Chondrocyte (in vitro differentiated cells): ENCODE results near the gene FMO1. TPM values are rescaled to one million over a fixed set of nuclear protein-coding genes. Genes with fewer than 3 reads are reported as not detected.

ENCODE experiments used
- DNase-seq: peaks from one replicate; pipeline ENCODE4 v3.0.0; 2021; ENCODE audit warnings: mixed read lengths, low spot score
- H3K27ac Mint-ChIP-seq: one replicate; pipeline ENCODE4 v1.8.0; 2021; ENCODE audit warnings: mild to moderate bottlenecking, moderate library complexity, mixed read lengths; ENCODE audit not compliant: unreplicated experiment
- H3K27me3 Mint-ChIP-seq: 2 replicates; pipeline ENCODE4 v1.8.0; 2021; ENCODE audit warnings: low read depth, mixed read lengths
- H3K36me3 Mint-ChIP-seq: 2 replicates; pipeline ENCODE4 v1.8.0; 2021; ENCODE audit warnings: low read depth, mixed read lengths
- H3K4me1 Mint-ChIP-seq: 2 replicates; pipeline ENCODE4 v1.8.0; 2021; ENCODE audit warnings: low read depth, mild to moderate bottlenecking, mixed read lengths
- H3K4me3 Mint-ChIP-seq: one replicate; pipeline ENCODE4 v1.8.0; 2021; ENCODE audit warnings: mild to moderate bottlenecking, moderate library complexity, mixed read lengths; ENCODE audit not compliant: unreplicated experiment
- H3K9me3 Mint-ChIP-seq: 2 replicates; pipeline ENCODE4 v1.8.0; 2021; ENCODE audit warnings: low read depth, mixed read lengths
- total RNA-seq: library from RNA; stranded (reverse); gene quantifications from 3 replicates; pipeline ENCODE4 v1.2.1, GENCODE V29; 2021
- TF ChIP-seq, protein P1 (sequence below): fragments of 200-600 bp; sonication (generic); IDR thresholded peaks from 2 replicates; pipeline ENCODE4 v1.5.0; 2021; ENCODE audit warnings: antibody characterized with exemption, mild to moderate bottlenecking, moderate library complexity

The FMO1 gene
- total RNA-seq, 1 donor from 2014 or later = 0.65 TPM

DNA sequence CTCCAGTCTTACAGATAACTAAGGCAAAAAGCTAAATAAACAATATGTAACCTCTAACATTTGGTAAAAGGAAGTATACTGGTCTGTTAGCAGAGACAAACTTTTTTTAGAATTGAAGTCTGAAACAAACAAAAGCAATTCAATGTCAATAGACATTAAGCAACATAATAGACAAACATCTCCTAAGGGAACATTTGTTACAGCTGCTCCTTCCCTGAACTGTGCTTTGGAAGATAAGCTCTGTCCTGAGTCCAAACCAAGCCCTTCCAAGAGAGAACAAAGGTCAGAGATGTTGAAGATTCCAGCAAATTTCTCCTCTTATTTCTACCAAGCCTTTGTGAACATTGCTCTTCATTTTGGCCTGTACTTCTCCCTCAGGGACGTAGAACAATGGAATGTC is 37.9 kb upstream of the FMO1 start:
- H3K4me3 Mint-ChIP-seq = no peak overlapping the region
- no peak for DNase-seq
- H3K4me1 Mint-ChIP-seq = peaks cover 6% of the 10 kb centered on the region
- TF ChIP-seq, protein P1, sequence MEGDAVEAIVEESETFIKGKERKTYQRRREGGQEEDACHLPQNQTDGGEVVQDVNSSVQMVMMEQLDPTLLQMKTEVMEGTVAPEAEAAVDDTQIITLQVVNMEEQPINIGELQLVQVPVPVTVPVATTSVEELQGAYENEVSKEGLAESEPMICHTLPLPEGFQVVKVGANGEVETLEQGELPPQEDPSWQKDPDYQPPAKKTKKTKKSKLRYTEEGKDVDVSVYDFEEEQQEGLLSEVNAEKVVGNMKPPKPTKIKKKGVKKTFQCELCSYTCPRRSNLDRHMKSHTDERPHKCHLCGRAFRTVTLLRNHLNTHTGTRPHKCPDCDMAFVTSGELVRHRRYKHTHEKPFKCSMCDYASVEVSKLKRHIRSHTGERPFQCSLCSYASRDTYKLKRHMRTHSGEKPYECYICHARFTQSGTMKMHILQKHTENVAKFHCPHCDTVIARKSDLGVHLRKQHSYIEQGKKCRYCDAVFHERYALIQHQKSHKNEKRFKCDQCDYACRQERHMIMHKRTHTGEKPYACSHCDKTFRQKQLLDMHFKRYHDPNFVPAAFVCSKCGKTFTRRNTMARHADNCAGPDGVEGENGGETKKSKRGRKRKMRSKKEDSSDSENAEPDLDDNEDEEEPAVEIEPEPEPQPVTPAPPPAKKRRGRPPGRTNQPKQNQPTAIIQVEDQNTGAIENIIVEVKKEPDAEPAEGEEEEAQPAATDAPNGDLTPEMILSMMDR = no peak
- H3K36me3 Mint-ChIP-seq = no peaks in the 10 kb centered on the region
- no peaks in the 10 kb centered on the region for H3K27me3 Mint-ChIP-seq
- H3K27ac Mint-ChIP-seq = peak overlapping the region; percentile 38
- H3K9me3 Mint-ChIP-seq = no peaks in the 10 kb centered on the region

DNA sequence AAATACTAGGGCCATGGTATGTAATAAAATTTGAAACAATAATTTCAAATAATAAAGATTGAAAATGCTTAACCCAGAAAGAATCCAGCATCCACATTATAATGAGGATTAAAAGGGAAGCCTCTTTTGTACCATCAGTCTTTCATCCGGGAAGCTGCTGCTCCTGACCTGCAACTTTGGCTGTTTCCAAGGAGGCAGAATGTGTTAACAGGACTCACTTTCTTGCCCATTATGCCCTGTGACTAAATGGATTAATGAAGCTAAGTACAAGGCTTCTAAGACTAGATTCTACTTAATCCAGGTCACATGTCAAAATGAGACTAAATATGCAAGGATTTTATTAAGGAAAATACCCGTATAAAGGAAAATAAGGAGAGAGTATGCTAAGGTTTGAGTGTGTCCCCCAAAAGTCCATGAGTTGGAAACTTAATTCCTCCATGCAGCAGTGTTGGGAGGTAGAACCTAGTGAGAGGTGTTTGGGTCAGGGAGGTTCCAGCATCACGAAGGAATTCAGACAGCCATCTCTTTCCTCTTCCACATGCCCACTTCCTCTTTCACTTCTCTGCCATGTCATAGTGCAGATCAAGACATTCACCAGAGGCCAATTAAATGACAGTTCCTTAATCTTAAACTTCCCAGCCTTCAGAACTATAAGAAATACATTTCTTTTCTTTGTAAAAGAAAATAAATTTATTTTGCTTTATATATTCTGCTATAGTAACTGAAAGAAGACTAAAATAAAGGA is 35.5 kb upstream of the FMO1 start:
- H3K27me3 Mint-ChIP-seq = no peaks in the 10 kb centered on the region
- no peaks in the 10 kb centered on the region for H3K9me3 Mint-ChIP-seq
- H3K36me3 Mint-ChIP-seq = no peaks in the 10 kb centered on the region
- H3K27ac Mint-ChIP-seq = no peak overlapping the region
- peaks cover 14% of the 10 kb centered on the region for H3K4me1 Mint-ChIP-seq
- no peak for DNase-seq
- TF ChIP-seq, protein P1 = no peak
- H3K4me3 Mint-ChIP-seq = no peak overlapping the region

DNA sequence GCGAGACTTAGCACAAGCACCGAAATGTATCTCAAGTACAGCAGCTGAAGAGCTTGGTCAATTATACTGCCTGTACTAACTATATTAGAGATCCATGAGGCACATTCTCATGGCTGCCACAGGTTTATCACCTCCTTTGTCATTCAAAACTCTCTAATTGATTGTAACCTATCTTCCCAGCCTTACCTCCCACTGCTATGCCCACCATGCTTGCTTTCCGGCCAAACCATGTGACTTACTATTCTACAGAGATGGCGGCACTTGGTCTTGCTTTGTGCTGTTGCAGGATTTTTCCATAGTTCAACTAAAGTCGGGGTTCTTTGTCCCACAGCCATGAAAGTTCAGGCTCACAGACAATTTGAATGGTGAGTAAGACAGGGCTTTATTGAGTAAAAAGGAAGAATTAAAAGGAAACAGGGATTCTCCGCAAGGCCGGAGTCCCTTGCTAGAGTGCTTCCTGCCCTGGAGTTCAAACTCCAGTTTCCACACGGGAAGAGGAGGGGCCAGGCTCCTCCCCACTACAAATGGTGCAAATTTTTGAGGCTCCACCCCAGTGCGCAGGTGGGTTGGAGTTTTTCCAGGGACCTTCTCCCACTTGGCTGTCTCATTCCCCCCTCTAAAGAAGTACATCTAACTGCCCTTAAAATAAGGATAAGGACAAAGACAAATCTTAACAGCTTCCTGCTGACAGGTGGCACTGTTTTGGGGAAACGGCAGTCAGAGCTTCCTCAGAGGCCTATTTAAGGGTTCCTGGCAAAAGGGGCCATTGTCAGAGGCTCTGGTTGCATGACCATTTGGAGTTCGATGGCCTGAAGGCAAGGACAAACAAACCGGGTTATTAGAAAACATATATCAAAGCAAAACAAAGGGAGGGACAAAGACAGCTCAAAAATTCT is 34.5 kb upstream of the FMO1 start:
- Mint-ChIP-seq H3K4me3 (no peak overlapping the region), H3K36me3 (no peaks in the 10 kb centered on the region), H3K27me3 (no peaks in the 10 kb centered on the region), H3K9me3 (peaks cover 4% of the 10 kb centered on the region), H3K27ac (no peak overlapping the region), H3K4me1 (peaks cover 24% of the 10 kb centered on the region)
- no peak for DNase-seq
- TF ChIP-seq, protein P1 = peak; percentile 39

DNA sequence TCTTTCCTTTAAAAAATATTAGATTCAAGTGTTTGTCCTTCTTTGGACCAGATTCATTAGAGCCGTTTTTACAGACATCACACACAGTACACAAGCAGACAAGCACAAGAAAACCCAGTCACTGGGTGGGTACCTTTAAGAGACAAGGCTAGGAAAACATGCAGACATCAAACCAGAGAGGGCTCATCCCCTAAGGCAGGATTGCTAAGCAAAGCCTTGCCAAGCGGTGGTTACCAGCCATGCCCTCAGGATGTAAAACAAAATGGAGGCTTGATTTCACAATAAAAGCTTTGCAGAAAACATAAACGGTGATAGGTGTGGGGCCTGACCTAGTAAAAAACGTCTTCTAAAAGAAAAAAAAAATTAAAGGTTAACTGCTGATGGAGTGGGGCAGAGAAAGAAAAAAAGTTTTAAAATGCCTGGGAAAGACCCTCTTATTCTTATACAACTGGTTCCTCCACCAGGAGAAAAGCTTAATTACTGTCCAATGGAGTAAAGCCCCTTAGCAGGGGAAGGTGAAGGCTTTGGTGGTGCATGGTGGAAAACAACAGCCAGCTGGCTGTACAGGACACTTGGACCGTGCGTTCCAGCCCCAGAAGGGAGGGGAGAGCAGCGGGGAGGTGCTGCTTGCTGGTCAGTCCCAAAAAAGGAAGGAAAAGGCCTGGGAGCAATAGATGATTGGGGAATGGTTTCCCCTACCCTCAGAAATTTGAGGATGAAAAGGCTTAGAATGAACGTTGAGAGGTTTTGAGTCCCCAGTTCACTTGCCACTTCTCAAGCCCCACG is 30.4 kb upstream of the FMO1 start:
- no peaks in the 10 kb centered on the region for H3K36me3 Mint-ChIP-seq
- H3K4me3 Mint-ChIP-seq = no peak overlapping the region
- peaks cover 4% of the 10 kb centered on the region for H3K9me3 Mint-ChIP-seq
- DNase-seq = no peak
- peak overlapping the region; percentile 96 for H3K27ac Mint-ChIP-seq
- H3K4me1 Mint-ChIP-seq = peaks cover 55% of the 10 kb centered on the region
- TF ChIP-seq, protein P1 = no peak
- H3K27me3 Mint-ChIP-seq = no peaks in the 10 kb centered on the region

DNA sequence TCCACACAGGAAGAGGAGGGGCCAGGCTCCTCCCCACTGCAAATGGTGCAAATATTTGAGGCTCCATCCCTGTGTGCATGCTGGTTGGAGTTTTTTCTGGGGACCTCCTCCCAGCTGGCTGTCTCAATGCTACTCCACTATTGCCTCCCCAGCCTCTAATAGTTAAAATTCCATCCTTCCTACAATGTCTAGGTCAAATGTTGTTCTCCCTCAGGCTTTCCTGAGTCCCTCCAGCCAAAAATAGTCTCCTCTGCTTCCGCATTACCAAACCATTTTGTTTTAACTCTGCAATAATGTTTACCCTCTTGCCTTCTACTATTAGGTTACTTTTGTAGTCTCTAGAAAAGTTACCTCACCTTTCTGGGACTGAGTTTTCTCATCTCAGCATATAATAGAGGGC is 29.6 kb upstream of the FMO1 start:
- H3K9me3 Mint-ChIP-seq = peaks cover 4% of the 10 kb centered on the region
- no peaks in the 10 kb centered on the region for H3K36me3 Mint-ChIP-seq
- H3K4me3 Mint-ChIP-seq = no peak overlapping the region
- no peaks in the 10 kb centered on the region for H3K27me3 Mint-ChIP-seq
- DNase-seq = no peak
- TF ChIP-seq, protein P1 = no peak
- H3K27ac Mint-ChIP-seq = peak overlapping the region; percentile 96
- peaks cover 62% of the 10 kb centered on the region for H3K4me1 Mint-ChIP-seq
